Endodermal cell (in vitro differentiated cells): ENCODE measurements around the gene TBL3. TPM values are rescaled to one million over a fixed set of nuclear protein-coding genes. Genes with fewer than 3 reads are reported as not detected.
A peak's percentile ranks its signal among the peaks of the same experiment; 100 is the strongest.

Experiments used
- DNase-seq: peaks from one replicate; pipeline ENCODE4 v3.0.0-alpha.2; 2017
- H3K27ac ChIP-seq: 2 replicates; pipeline ENCODE4 v1.5.1; 2013; ENCODE audit warnings: mild to moderate bottlenecking, low read depth, low read length, moderate library complexity
- H3K27me3 ChIP-seq: 2 replicates; pipeline ENCODE4 v1.6.1; 2013; ENCODE audit warnings: mild to moderate bottlenecking, low read length, moderate library complexity; ENCODE audit not compliant: insufficient read depth, control insufficient read depth, poor library complexity, severe bottlenecking
- H3K36me3 ChIP-seq: 2 replicates; pipeline ENCODE4 v1.7.0; 2013; ENCODE audit warnings: mild to moderate bottlenecking, low read length, moderate library complexity; ENCODE audit not compliant: control insufficient read depth, insufficient read depth
- H3K4me1 ChIP-seq: one replicate; pipeline ENCODE4 v1.7.0; 2013; ENCODE audit warnings: low read length; ENCODE audit not compliant: control insufficient read depth, insufficient read depth
- H3K4me3 ChIP-seq: 2 replicates; pipeline ENCODE4 v1.5.1; 2013; ENCODE audit warnings: mild to moderate bottlenecking, low read length, moderate library complexity
- H3K9ac ChIP-seq: 2 replicates; pipeline ENCODE4 v1.6.1; 2013; ENCODE audit warnings: mild to moderate bottlenecking, low read length, moderate library complexity; ENCODE audit not compliant: poor library complexity, severe bottlenecking; ENCODE audit errors: extremely low read depth
- H3K9me3 ChIP-seq: 2 replicates; pipeline ENCODE4 v1.6.1; 2013; ENCODE audit warnings: mild to moderate bottlenecking, low read length, moderate library complexity; ENCODE audit not compliant: control insufficient read depth
- H3K27ac Mint-ChIP-seq: 2 replicates; pipeline ENCODE4 v1.8.0; 2020; ENCODE audit warnings: mixed read lengths
- H3K27me3 Mint-ChIP-seq: 2 replicates; pipeline ENCODE4 v1.8.0; 2021; ENCODE audit warnings: mild to moderate bottlenecking, mixed read lengths; ENCODE audit not compliant: insufficient read depth
- H3K36me3 Mint-ChIP-seq: 2 replicates; pipeline ENCODE4 v1.8.0; 2020; ENCODE audit warnings: low read depth, mixed read lengths
- H3K4me1 Mint-ChIP-seq: 2 replicates; pipeline ENCODE4 v1.8.0; 2020; ENCODE audit warnings: mixed read lengths
- H3K4me3 Mint-ChIP-seq: 2 replicates; pipeline ENCODE4 v1.8.0; 2020; ENCODE audit warnings: mild to moderate bottlenecking, moderate library complexity, mixed read lengths
- H3K9me3 Mint-ChIP-seq: 2 replicates; pipeline ENCODE4 v1.8.0; 2020; ENCODE audit warnings: mild to moderate bottlenecking, mixed read lengths
- CTCF ChIP-seq: fragments of 200-600 bp; sonication (generic); conservative IDR thresholded peaks from 2 replicates; pipeline ENCODE4 v1.5.0; 2021; ENCODE audit warnings: antibody characterized with exemption, mild to moderate bottlenecking
- WGBS, 2 experiments: methylation state at CpG; one replicate each; pipeline versions ENCODE4 v1.1.5 to v1.1.7; 2013; ENCODE audit warnings: missing lambda C conversion rate in 2 of 2, mixed read lengths in 1 of 2; ENCODE audit not compliant: insufficient coverage in 1 of 2, insufficient read length in 1 of 2; 5-methylcytosine and 5-hydroxymethylcytosine counted together
- total RNA-seq, 2 donors: library from RNA; stranded (reverse); fragmentation: NEBNext Ultra II Directional in 1 of 2; extraction: Animal tissue kit (Norgen Biotek cat#: 25700) in 1 of 2; gene quantifications; 2 replicates in 1 of 2; 3 replicates in 1 of 2; pipeline ENCODE4 v1.2.1, GENCODE V29; 2021

The TBL3 gene
- total RNA-seq, 2 donors from 2014 or later = 43.4 to 49.7 TPM

GRCh38 chr16:2007081-2007836 is 35.4 kb downstream of the TBL3 start:
- TF ChIP-seq CTCF = no peak
- no peak for DNase-seq
- H3K9me3 ChIP-seq = no peaks in the 10 kb centered on the region
- peaks cover 10% of the 10 kb centered on the region for H3K36me3 Mint-ChIP-seq
- H3K4me1 ChIP-seq = peaks cover 27% of the 10 kb centered on the region
- no peak overlapping the region for H3K27ac ChIP-seq
- H3K9me3 Mint-ChIP-seq = no peaks in the 10 kb centered on the region
- no peaks in the 10 kb centered on the region for H3K27me3 Mint-ChIP-seq
- peak overlapping the region; percentile 74 for H3K4me3 Mint-ChIP-seq
- 93 to 95% methylated on average over 12 to 16 of the region's 16 CpGs for WGBS, 2 experiments
- peaks cover 24% of the 10 kb centered on the region for H3K36me3 ChIP-seq
- H3K27ac Mint-ChIP-seq = no peak overlapping the region
- no peaks in the 10 kb centered on the region for H3K27me3 ChIP-seq
- H3K4me3 ChIP-seq = peak overlapping the region; percentile 96
- H3K4me1 Mint-ChIP-seq = peaks cover 23% of the 10 kb centered on the region
- no peak overlapping the region for H3K9ac ChIP-seq

- no peak overlapping the region for H3K27ac ChIP-seq
Measured at GRCh38 chr16:2008009-2008526, 36.2 kb downstream of the TBL3 start.

GRCh38 chr16:2008631-2009163 is 36.8 kb downstream of the TBL3 start:
- no peak for TF ChIP-seq CTCF
- Histone ChIP-seq H3K9ac (peak overlapping the region; percentile 84), H3K27ac (peak overlapping the region; percentile 29), H3K4me3 (peak overlapping the region; percentile 96), H3K27me3 (no peaks in the 10 kb centered on the region), H3K9me3 (no peaks in the 10 kb centered on the region), H3K36me3 (peaks cover 10% of the 10 kb centered on the region), H3K4me1 (peaks cover 24% of the 10 kb centered on the region)
- peak overlapping the region; percentile 33 for H3K27ac Mint-ChIP-seq
- H3K36me3 Mint-ChIP-seq = peaks cover 7% of the 10 kb centered on the region
- H3K4me3 Mint-ChIP-seq = peak overlapping the region; percentile 74
- no peak for DNase-seq
- H3K27me3 Mint-ChIP-seq = no peaks in the 10 kb centered on the region
- no peaks in the 10 kb centered on the region for H3K9me3 Mint-ChIP-seq
- H3K4me1 Mint-ChIP-seq = peaks cover 23% of the 10 kb centered on the region
- 16 to 18% methylated on average over 8 to 23 of the region's 23 CpGs for WGBS, 2 experiments

More at GRCh38 chr16:2008009-2008526, 36.2 kb downstream of the TBL3 start:
- peak overlapping the region; percentile 84 for H3K9ac ChIP-seq
- H3K27me3 Mint-ChIP-seq = no peaks in the 10 kb centered on the region
- H3K9me3 Mint-ChIP-seq = no peaks in the 10 kb centered on the region
- no peak for DNase-seq
- H3K36me3 ChIP-seq = peaks cover 16% of the 10 kb centered on the region
- H3K4me1 Mint-ChIP-seq = peaks cover 23% of the 10 kb centered on the region
- peaks cover 27% of the 10 kb centered on the region for H3K4me1 ChIP-seq
- no peaks in the 10 kb centered on the region for H3K27me3 ChIP-seq
- TF ChIP-seq CTCF = no peak
- WGBS, 2 experiments = 93% methylated on average over 15 of the region's 15 CpGs
- H3K4me3 Mint-ChIP-seq = peak overlapping the region; percentile 74
- H3K36me3 Mint-ChIP-seq = peaks cover 7% of the 10 kb centered on the region
- peak overlapping the region; percentile 33 for H3K27ac Mint-ChIP-seq
- H3K9me3 ChIP-seq = no peaks in the 10 kb centered on the region
- peak overlapping the region; percentile 96 for H3K4me3 ChIP-seq
